ENCODE data around the gene FHIP1A.
"Not testable (repeated sequence)": the region's sequence is repeated elsewhere in the genome, so short reads cannot be mapped to it uniquely, and the experiment has no call there.

FHIP1A gene

GRCh38 chr4:151401739-151402138 is 7.2 kb upstream of the FHIP1A start:
- no peak overlapping the region for H3K27ac ChIP-seq (ENCODE audit: low read depth, low read length)
- peaks cover 5% of the 10 kb centered on the region in 2 donors for H3K4me1 ChIP-seq (ENCODE audit: control insufficient read depth in 1 of 2, insufficient read depth in 2 of 2, low read length in 2 of 2)
- H3K36me3 ChIP-seq (ENCODE audit: control insufficient read depth in 1 of 2, insufficient read depth in 2 of 2, low read length in 2 of 2) = no peaks in the 10 kb centered on the region
- no peaks in the 10 kb centered on the region for H3K27me3 ChIP-seq (ENCODE audit: control insufficient read depth in 1 of 2, insufficient read depth in 2 of 2, low read length in 2 of 2)
- no peak overlapping the region for H3K4me3 ChIP-seq (ENCODE audit: low read depth in 1 of 2, low read length in 2 of 2)
- H3K9ac ChIP-seq (ENCODE audit: low read depth in 1 of 2, low read length in 2 of 2) = no peak overlapping the region
- no peaks in the 10 kb centered on the region for H3K9me3 ChIP-seq (ENCODE audit: control insufficient read depth in 1 of 2, low read length in 2 of 2)

- Histone ChIP-seq H3K9me3 (ENCODE audit: control insufficient read depth in 1 of 2, low read length in 2 of 2) (no peaks in the 10 kb centered on the region), H3K36me3 (ENCODE audit: control insufficient read depth in 1 of 2, insufficient read depth in 2 of 2, low read length in 2 of 2) (no peaks in the 10 kb centered on the region), H3K4me1 (ENCODE audit: control insufficient read depth in 1 of 2, insufficient read depth in 2 of 2, low read length in 2 of 2) (peaks cover 7 to 8% of the 10 kb centered on the region in 2 donors), H3K9ac (ENCODE audit: low read depth in 1 of 2, low read length in 2 of 2) (peak overlapping the region in 1 of 2 donors; percentile 18), H3K4me3 (ENCODE audit: low read depth in 1 of 2, low read length in 2 of 2) (peak overlapping the region in 1 of 2 donors; percentile 50), H3K27me3 (ENCODE audit: control insufficient read depth in 1 of 2, insufficient read depth in 2 of 2, low read length in 2 of 2) (no peaks in the 10 kb centered on the region), H3K27ac (ENCODE audit: low read depth, low read length) (no peak overlapping the region)
These were observed 6.7 kb upstream of the FHIP1A start for GRCh38 chr4:151402145-151402865.

- Histone ChIP-seq H3K9ac (ENCODE audit: low read depth in 1 of 2, low read length in 2 of 2) (no peak overlapping the region), H3K27ac (ENCODE audit: low read depth, low read length) (no peak overlapping the region), H3K36me3 (ENCODE audit: control insufficient read depth in 1 of 2, insufficient read depth in 2 of 2, low read length in 2 of 2) (no peaks in the 10 kb centered on the region), H3K27me3 (ENCODE audit: control insufficient read depth in 1 of 2, insufficient read depth in 2 of 2, low read length in 2 of 2) (no peaks in the 10 kb centered on the region), H3K9me3 (ENCODE audit: control insufficient read depth in 1 of 2, low read length in 2 of 2) (no peaks in the 10 kb centered on the region), H3K4me3 (ENCODE audit: low read depth in 1 of 2, low read length in 2 of 2) (no peak overlapping the region), H3K4me1 (ENCODE audit: control insufficient read depth in 1 of 2, insufficient read depth in 2 of 2, low read length in 2 of 2) (peaks cover 18 to 19% of the 10 kb centered on the region in 2 donors)
These were observed 5.3 kb upstream of the FHIP1A start for GRCh38 chr4:151403656-151404055.

DNA sequence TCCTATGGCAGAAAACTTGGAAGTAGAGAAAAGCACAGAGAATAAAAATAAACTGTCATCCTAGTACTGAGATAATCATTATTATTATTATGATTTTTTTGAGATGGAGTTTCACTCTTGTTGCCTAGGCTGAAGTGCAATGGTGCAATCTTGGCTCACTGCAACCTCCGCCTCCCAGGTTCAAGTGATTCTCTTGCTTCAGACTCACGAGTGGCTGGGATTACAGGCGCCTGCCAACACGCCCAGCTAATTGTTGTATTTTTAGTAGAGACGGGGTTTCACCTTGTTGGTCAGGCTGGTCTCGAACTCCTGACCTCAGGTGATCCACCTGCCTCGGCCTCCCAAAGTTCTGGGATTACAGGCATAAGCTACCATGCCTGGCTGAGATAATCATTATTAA is 4.2 kb upstream of the FHIP1A start:
- not testable (repeated sequence) for H3K27me3 ChIP-seq (ENCODE audit: control insufficient read depth in 1 of 2, insufficient read depth in 2 of 2, low read length in 2 of 2); H3K4me3 ChIP-seq (ENCODE audit: low read depth in 1 of 2, low read length in 2 of 2); H3K27ac ChIP-seq (ENCODE audit: low read depth, low read length); H3K9ac ChIP-seq (ENCODE audit: low read depth in 1 of 2, low read length in 2 of 2); H3K36me3 ChIP-seq (ENCODE audit: control insufficient read depth in 1 of 2, insufficient read depth in 2 of 2, low read length in 2 of 2); H3K9me3 ChIP-seq (ENCODE audit: control insufficient read depth in 1 of 2, low read length in 2 of 2)
- H3K4me1 ChIP-seq (ENCODE audit: control insufficient read depth in 1 of 2, insufficient read depth in 2 of 2, low read length in 2 of 2) = peaks cover 19% of the 10 kb centered on the region in 2 donors

DNA sequence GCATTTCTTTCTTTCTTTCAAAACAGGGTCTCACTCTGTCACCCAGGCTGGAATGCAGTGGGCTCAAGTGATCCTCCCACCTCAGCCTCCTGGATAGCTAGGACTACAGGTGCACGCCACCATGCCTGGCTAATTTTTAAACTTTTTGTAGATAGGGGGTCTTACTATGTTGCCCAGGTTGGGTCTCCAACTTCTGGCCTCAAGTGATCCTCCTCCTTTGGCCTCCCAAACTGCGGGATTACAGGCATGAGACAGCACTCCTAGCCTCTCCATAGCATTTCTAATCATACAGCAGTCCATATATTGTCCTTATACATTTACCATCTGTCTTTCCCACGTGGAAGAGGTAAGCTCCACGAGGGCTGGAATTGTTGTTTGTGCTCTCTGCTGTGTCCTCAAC is 2.0 kb upstream of the FHIP1A start:
- Histone ChIP-seq H3K36me3 (ENCODE audit: control insufficient read depth in 1 of 2, insufficient read depth in 2 of 2, low read length in 2 of 2) (no peaks in the 10 kb centered on the region), H3K4me3 (ENCODE audit: low read depth in 1 of 2, low read length in 2 of 2) (no peak overlapping the region), H3K4me1 (ENCODE audit: control insufficient read depth in 1 of 2, insufficient read depth in 2 of 2, low read length in 2 of 2) (peaks cover 20 to 27% of the 10 kb centered on the region in 2 donors), H3K9me3 (ENCODE audit: control insufficient read depth in 1 of 2, low read length in 2 of 2) (no peaks in the 10 kb centered on the region), H3K27ac (ENCODE audit: low read depth, low read length) (no peak overlapping the region), H3K27me3 (ENCODE audit: control insufficient read depth in 1 of 2, insufficient read depth in 2 of 2, low read length in 2 of 2) (no peaks in the 10 kb centered on the region), H3K9ac (ENCODE audit: low read depth in 1 of 2, low read length in 2 of 2) (no peak overlapping the region)

GRCh38 chr4:151407466-151408379 is 1.3 kb upstream of the FHIP1A start:
- H3K27ac ChIP-seq (ENCODE audit: low read depth, low read length) = peak overlapping the region; percentile 52
- no peaks in the 10 kb centered on the region for H3K27me3 ChIP-seq (ENCODE audit: control insufficient read depth in 1 of 2, insufficient read depth in 2 of 2, low read length in 2 of 2)
- no peaks in the 10 kb centered on the region for H3K9me3 ChIP-seq (ENCODE audit: control insufficient read depth in 1 of 2, low read length in 2 of 2)
- H3K9ac ChIP-seq (ENCODE audit: low read depth in 1 of 2, low read length in 2 of 2) = peak overlapping the region; percentile 82 to 85
- H3K36me3 ChIP-seq (ENCODE audit: control insufficient read depth in 1 of 2, insufficient read depth in 2 of 2, low read length in 2 of 2) = no peaks in the 10 kb centered on the region
- H3K4me1 ChIP-seq (ENCODE audit: control insufficient read depth in 1 of 2, insufficient read depth in 2 of 2, low read length in 2 of 2) = peaks cover 19 to 23% of the 10 kb centered on the region in 2 donors
- peak overlapping the region; percentile 85 to 89 for H3K4me3 ChIP-seq (ENCODE audit: low read depth in 1 of 2, low read length in 2 of 2)

- no peaks in the 10 kb centered on the region for H3K9me3 ChIP-seq (ENCODE audit: control insufficient read depth in 1 of 2, low read length in 2 of 2)
- peak overlapping the region; percentile 82 to 85 for H3K9ac ChIP-seq (ENCODE audit: low read depth in 1 of 2, low read length in 2 of 2)
- H3K4me1 ChIP-seq (ENCODE audit: control insufficient read depth in 1 of 2, insufficient read depth in 2 of 2, low read length in 2 of 2) = peaks cover 19 to 23% of the 10 kb centered on the region in 2 donors
- no peaks in the 10 kb centered on the region for H3K27me3 ChIP-seq (ENCODE audit: control insufficient read depth in 1 of 2, insufficient read depth in 2 of 2, low read length in 2 of 2)
- no peaks in the 10 kb centered on the region for H3K36me3 ChIP-seq (ENCODE audit: control insufficient read depth in 1 of 2, insufficient read depth in 2 of 2, low read length in 2 of 2)
- peak overlapping the region; percentile 52 for H3K27ac ChIP-seq (ENCODE audit: low read depth, low read length)
- H3K4me3 ChIP-seq (ENCODE audit: low read depth in 1 of 2, low read length in 2 of 2) = peak overlapping the region; percentile 85 to 89
These were observed 671 bp upstream of the FHIP1A start for GRCh38 chr4:151408380-151408629.

DNA sequence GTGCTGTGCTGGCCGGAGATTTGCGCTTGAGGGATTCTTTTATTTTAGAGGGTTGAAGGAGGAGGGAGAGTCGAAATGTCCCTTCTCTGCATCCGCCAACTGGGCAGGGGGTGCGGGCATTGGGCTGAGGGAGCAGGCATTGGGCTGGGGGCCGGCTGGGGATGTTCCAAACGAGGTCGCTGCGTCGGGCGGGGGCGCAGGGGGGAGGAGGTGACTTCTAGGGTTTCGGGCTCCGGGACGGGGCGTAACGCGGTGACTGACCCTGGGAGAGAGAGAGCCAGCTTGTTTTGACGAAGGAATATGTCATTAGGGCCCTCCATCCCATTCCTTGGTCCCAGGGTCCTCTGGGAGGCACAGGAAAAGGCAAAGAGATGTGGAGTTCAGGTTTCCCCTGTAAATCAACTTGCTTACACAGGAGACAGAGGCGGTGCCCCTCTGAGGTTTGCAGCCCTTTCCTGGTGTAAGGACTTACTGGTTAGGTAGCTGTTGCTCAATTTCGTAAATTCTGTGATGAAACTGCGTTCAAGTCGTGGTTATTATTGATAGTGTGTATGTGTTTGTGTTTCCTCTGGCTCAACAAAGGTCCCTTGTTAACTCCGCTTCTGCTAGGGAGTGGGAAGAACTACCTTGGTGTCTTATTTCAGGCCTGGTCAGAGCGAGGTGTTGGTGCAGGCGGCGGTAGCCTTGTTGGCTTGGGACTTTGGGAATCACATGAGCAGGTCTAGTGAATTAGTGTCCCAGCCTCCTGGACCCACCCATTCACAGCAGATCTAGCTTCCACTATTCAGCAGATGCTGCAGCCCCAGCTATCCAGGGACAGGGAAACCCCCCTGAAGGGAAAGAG is 716 bp downstream of the FHIP1A start:
- H3K27ac ChIP-seq (ENCODE audit: low read depth, low read length) = peak overlapping the region; percentile 75
- H3K9ac ChIP-seq (ENCODE audit: low read depth in 1 of 2, low read length in 2 of 2) = peak overlapping the region; percentile 56 to 80
- no peaks in the 10 kb centered on the region for H3K9me3 ChIP-seq (ENCODE audit: control insufficient read depth in 1 of 2, low read length in 2 of 2)
- H3K4me1 ChIP-seq (ENCODE audit: control insufficient read depth in 1 of 2, insufficient read depth in 2 of 2, low read length in 2 of 2) = peaks cover 19 to 23% of the 10 kb centered on the region in 2 donors
- H3K36me3 ChIP-seq (ENCODE audit: control insufficient read depth in 1 of 2, insufficient read depth in 2 of 2, low read length in 2 of 2) = no peaks in the 10 kb centered on the region
- no peaks in the 10 kb centered on the region for H3K27me3 ChIP-seq (ENCODE audit: control insufficient read depth in 1 of 2, insufficient read depth in 2 of 2, low read length in 2 of 2)
- H3K4me3 ChIP-seq (ENCODE audit: low read depth in 1 of 2, low read length in 2 of 2) = peak overlapping the region; percentile 61 to 79

- Histone ChIP-seq H3K27ac (ENCODE audit: low read depth, low read length) (no peak overlapping the region), H3K9ac (ENCODE audit: low read depth in 1 of 2, low read length in 2 of 2) (no peak overlapping the region), H3K4me1 (ENCODE audit: control insufficient read depth in 1 of 2, insufficient read depth in 2 of 2, low read length in 2 of 2) (peaks cover 15 to 17% of the 10 kb centered on the region in 2 donors), H3K27me3 (ENCODE audit: control insufficient read depth in 1 of 2, insufficient read depth in 2 of 2, low read length in 2 of 2) (no peaks in the 10 kb centered on the region), H3K9me3 (ENCODE audit: control insufficient read depth in 1 of 2, low read length in 2 of 2) (no peaks in the 10 kb centered on the region), H3K4me3 (ENCODE audit: low read depth in 1 of 2, low read length in 2 of 2) (no peak overlapping the region), H3K36me3 (ENCODE audit: control insufficient read depth in 1 of 2, insufficient read depth in 2 of 2, low read length in 2 of 2) (no peaks in the 10 kb centered on the region)
These were observed 7.0 kb downstream of the FHIP1A start for GRCh38 chr4:151415978-151416377.

DNA sequence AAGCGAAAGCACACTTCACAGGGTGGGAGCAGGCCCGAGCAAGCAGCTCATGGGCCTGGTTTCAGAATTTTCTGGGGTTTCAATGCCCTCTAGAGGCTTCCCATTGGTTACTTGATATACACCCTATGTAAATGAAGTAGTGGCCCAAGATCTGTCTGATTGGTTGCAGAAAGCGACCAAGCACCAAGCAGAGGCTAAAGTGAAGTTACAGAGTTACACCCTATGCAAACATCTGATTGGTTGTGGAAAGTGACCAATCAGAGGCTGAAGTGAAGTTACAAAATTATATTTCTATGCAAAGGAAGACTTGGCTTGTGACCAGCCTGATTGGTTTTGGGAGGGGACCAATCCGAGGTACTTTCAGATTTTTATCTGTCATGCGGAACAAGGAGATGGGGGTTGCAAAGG is 8.2 kb downstream of the FHIP1A start:
- Histone ChIP-seq H3K27ac (ENCODE audit: low read depth, low read length) (no peak overlapping the region), H3K27me3 (ENCODE audit: control insufficient read depth in 1 of 2, insufficient read depth in 2 of 2, low read length in 2 of 2) (no peaks in the 10 kb centered on the region), H3K9ac (ENCODE audit: low read depth in 1 of 2, low read length in 2 of 2) (no peak overlapping the region), H3K36me3 (ENCODE audit: control insufficient read depth in 1 of 2, insufficient read depth in 2 of 2, low read length in 2 of 2) (no peaks in the 10 kb centered on the region), H3K9me3 (ENCODE audit: control insufficient read depth in 1 of 2, low read length in 2 of 2) (no peaks in the 10 kb centered on the region), H3K4me3 (ENCODE audit: low read depth in 1 of 2, low read length in 2 of 2) (no peak overlapping the region), H3K4me1 (ENCODE audit: control insufficient read depth in 1 of 2, insufficient read depth in 2 of 2, low read length in 2 of 2) (peaks cover 15 to 17% of the 10 kb centered on the region in 2 donors)
